GM19372 (cell line): ENCODE results near the gene KNTC1.
"Not testable (repeated sequence)": the region's sequence is repeated elsewhere in the genome, so short reads cannot be mapped to it uniquely, and the experiment has no call there.

Experiments used
- ATAC-seq: cut with Tn5 transposase; IDR thresholded peaks from one replicate; pipeline ENCODE4 v1.9.1; 2021; ENCODE audit warnings: mild to moderate bottlenecking, low read depth, moderate library complexity; ENCODE audit not compliant: unreplicated experiment

Gene KNTC1

DNA sequence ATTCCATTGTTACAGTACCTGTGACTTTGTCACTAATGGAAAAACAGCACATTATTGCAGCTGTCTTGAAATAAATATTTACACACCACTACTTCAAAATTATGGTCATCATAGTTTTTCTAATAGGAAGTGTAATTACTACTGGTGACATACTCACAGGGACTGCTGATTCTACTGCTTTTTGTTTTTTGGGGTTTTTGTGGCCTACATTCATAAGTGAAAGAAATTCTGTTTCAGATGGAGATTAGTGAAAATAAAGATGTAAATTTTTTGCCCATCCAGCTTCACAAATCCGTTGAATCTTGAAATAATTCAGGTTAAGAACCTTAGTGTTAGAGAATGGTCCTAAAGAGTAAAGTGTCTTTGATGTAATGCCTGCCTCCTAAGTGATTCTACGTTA is 17.5 kb downstream of the KNTC1 start:
- ATAC-seq, result no peak

- no peak for ATAC-seq
These were observed 18.8 kb downstream of the KNTC1 start for GRCh38 chr12:122545855-122546254.

- no peak for ATAC-seq
These were observed 20.3 kb downstream of the KNTC1 start for GRCh38 chr12:122547330-122547729.

DNA sequence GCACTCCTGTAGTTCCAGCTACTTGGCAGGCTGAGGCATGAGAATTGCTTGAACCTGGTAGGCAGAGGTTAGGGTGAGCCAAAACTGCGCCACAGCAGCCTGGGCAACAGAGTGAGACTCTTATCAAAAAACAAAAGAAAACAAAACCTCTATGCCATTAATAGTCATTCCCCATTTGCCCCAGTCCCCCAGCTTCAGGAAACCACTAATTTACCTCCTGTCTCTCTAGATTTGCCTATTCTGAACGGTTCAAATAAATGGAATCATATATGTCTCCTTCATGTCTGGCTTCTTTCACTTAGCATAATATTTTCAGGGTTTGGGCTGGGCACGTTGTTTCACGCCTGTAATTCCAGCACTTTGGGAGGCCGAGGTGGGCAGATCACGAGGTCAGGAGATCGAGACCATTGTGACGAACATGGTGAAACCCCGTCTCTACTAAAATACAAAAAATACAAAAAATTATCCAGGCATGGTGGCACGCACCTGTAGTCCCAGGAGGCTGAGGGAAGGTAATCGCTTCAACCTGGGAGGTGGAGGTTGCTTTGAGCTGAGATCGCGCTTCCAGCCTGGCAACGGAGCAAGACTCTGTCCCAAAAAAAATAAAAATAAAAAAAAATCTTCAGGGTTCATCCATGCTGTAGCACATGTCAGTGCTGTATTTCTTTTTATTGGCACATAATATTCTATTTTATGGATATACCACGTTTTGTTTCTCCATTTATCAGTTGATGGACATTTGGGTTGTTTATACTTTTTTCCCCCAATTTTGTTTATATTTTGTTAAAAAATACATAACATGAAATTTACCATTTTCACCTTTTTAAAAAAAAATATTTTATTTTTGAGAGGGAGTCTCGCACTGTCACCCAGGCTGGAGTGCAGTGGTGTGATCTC is 31.9 kb downstream of the KNTC1 start:
- ATAC-seq, result no peak

DNA sequence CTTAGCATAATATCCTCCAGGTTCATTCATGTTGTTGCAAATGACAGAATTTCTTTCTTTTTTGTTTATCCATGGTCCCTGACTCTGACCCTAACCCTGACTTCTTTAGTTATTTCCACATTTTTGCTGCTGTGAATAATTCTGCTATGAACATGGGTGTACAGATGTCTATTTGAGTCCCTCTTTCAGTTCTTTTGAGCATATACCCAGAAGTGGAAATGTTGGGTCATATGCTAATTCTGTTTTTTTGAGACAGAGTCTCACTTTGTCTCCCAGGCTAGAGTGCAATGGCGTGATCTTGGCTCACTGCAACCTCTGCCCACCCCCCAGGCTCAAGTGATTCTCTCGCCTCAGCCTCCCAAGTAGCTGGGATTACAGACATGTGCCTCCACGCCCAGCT is 33.1 kb downstream of the KNTC1 start:
- ATAC-seq, result no peak

GRCh38 chr12:122563361-122563760 is 36.3 kb downstream of the KNTC1 start:
- no peak for ATAC-seq

- not testable (repeated sequence) for ATAC-seq
These were observed 39.8 kb downstream of the KNTC1 start for GRCh38 chr12:122566816-122567215.

DNA sequence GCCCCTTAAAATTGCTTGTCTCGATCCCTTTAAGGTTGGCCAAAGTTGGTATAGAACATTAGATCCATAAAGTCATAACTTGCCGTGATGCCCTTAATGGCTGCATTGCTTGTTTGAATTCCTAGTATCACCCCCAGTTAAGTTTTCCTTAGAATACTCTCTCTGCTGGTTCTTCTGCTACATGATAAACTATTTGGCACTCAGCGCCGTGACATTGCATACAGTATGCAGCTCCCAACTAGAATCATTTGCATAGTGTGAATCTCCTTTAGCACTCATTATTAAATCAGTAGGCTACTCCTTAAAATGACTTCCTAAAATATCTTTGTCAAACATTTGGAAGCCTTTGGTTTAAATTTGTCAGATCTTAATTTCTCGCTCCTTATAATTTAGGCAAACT is 42.2 kb downstream of the KNTC1 start:
- no peak for ATAC-seq

- ATAC-seq, result not testable (repeated sequence)
These were observed 43.0 kb downstream of the KNTC1 start for GRCh38 chr12:122570006-122570405.

- ATAC-seq, result no peak
These were observed 44.8 kb downstream of the KNTC1 start for GRCh38 chr12:122571821-122572220.

GRCh38 chr12:122583294-122583693 is 56.2 kb downstream of the KNTC1 start:
- ATAC-seq, result not testable (repeated sequence)

DNA sequence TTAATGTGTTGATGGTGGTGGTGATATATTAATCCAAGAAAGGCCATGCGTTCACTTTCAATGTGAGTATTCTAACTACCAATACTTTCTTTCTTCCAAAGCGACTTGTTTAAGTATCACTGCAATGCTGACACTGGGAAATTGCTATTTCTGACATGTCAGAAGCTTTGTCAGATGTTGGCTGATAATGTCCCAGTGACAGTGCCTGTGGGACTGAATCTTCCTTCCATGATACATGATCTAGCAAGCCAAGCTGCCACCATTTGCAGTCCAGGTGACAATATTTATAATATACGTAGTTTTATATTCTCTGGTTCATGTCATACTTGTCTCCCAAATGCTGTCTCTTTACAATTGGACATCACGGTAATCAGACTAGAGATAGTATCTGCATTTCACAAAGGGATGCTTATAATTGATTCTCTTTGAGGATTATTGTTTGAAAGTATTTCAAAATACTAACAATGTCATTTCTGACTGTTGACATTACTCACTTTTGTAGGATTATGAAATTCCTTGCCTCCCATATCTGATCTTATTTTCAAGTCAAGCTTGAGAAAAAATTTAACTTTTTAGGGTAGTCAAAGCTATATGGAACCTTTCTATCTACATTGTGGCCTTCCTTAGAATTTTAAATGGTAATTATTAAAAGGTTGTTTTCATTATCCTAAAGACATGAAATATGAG is 57.3 kb downstream of the KNTC1 start:
- no peak for ATAC-seq

GRCh38 chr12:122590990-122591389 is 63.9 kb downstream of the KNTC1 start:
- ATAC-seq, result no peak

DNA sequence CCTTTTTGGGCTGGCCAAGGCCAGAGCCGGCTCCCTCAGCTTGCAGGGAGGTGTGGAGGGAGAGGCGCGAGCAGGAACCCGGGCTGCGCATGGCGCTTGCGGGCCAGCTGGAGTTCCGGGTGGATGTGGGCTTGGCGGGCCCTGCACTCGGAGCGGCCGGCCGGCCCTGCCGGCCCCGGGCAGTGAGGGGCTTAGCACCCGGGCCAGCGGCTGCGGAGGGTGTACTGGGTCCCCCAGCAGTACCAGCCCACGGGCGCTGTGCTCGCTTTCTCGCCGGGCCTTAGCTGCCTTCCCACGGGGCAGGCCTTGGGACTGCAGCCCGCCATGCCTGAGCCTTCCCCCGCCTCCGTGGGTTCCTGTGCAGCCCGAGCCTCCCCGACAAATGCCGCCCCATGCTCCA is 64.9 kb downstream of the KNTC1 start:
- ATAC-seq, result not testable (repeated sequence)

- not testable (repeated sequence) for ATAC-seq
These were observed 65.5 kb downstream of the KNTC1 start for GRCh38 chr12:122592543-122592942.

- no peak for ATAC-seq
These were observed 66.9 kb downstream of the KNTC1 start for GRCh38 chr12:122593910-122594309.

- no peak for ATAC-seq
These were observed 69.8 kb downstream of the KNTC1 start for GRCh38 chr12:122596838-122597237.

- no peak for ATAC-seq
These were observed 75.4 kb downstream of the KNTC1 start for GRCh38 chr12:122602456-122602855.

DNA sequence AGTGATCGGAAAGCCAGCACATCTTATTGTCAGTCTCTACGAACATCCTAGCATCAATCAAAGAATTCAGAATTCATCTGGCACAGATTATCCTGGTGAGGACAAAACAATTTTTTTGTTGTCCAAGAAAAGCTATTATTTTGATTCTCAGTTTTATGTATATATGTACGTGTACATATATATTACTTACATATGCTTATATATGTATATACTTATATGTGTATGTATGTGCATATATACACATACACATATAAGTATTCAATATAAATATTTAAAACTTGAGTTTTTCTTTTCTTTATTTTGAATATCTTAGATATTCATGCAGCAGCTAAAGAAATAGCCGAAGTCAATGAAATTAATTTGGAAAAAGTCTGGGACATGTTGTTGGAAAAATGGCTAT is 77.9 kb downstream of the KNTC1 start:
- no peak for ATAC-seq

DNA sequence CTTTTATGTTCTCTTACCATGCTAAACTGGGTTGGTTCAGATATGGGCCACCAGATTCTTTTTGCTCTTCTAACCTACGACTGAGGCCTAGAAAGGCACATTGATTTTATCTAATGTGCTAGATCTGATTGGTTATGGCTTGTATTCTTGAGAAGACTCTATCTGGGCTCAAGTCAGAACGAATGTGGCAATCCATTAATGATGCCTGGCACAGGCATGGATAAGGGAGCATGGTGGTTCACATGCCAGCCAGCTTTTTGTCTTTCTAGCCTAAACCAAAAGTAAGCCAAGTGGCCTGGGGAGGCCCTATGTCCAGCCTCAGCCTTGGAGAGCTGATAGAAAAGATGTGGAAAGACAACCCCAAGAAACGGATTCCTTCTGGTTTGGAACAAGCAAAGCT is 82.7 kb downstream of the KNTC1 start:
- ATAC-seq, result no peak

DNA sequence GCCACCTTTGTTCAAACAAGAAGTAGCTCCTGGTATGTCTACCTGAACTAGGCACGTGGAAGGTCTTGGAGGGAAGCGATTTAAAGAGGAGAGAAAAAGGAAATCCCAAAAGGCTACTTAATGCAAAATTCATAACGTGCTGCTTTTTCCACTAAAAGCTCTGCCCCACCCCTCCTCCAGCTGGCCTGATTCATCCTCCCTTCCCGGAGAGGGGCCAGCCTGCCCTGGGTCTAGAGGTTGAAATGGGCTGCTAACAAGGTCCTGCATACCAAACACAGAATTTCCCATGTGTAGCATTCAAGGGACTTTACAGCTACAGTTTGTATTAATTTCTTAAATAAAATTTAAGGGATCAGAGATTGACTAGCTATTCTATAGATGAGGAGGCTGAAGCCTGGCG is 83.2 kb downstream of the KNTC1 start:
- ATAC-seq, result no peak

DNA sequence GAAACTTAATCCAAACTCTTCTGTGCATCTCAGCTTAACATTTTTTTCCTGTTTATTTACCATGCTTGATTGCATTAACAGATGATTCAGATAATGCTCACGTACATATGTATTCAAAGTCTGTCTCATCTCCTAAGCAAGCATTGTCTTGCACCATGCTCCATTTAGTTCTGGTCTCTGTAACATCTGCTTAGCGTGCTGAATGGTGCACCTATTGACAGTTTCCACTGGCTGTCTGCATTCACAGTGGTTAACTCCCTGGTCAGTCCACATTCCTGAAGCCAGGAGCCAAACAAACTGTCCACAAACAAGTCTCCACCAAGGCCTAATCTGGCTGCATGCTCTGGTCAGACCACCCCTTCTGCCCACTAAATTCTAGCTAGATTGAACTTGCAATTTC is 83.9 kb downstream of the KNTC1 start:
- ATAC-seq, result no peak
